ELF-1 (cell line): Measurements from ENCODE around the gene C1orf122.

Experiments used
- DNase-seq: peaks from one replicate; pipeline ENCODE4 v3.0.0-alpha.2; 2016; ENCODE audit warnings: low read depth, low spot score

Gene C1orf122

GRCh38 chr1:37797750-37798345 lies 9.7 kb upstream of the C1orf122 start:
- no peak for DNase-seq

GRCh38 chr1:37802439-37802838 lies 5.2 kb upstream of the C1orf122 start:
- DNase-seq = no peak

- no peak for DNase-seq
These were observed 403 bp upstream of the C1orf122 start for GRCh38 chr1:37807220-37807554.

GRCh38 chr1:37808369-37809319 lies 1.1 kb downstream of the C1orf122 start:
- DNase-seq = peak; percentile 74

GRCh38 chr1:37809942-37810341 lies 2.4 kb downstream of the C1orf122 start:
- no peak for DNase-seq

GRCh38 chr1:37811027-37811655 lies 3.6 kb downstream of the C1orf122 start:
- DNase-seq = peak; percentile 83

- no peak for DNase-seq
These were observed 6.0 kb downstream of the C1orf122 start for GRCh38 chr1:37813529-37814145.

GRCh38 chr1:37814252-37814651 lies 6.7 kb downstream of the C1orf122 start:
- DNase-seq = no peak

- DNase-seq = peak; percentile 35
These were observed 9.9 kb downstream of the C1orf122 start for GRCh38 chr1:37817481-37817880.

- no peak for DNase-seq
These were observed 13.9 kb downstream of the C1orf122 start for GRCh38 chr1:37821481-37821880.

- DNase-seq = no peak
These were observed 15.6 kb downstream of the C1orf122 start for GRCh38 chr1:37822906-37823815.

- DNase-seq = no peak
These were observed 16.4 kb downstream of the C1orf122 start for GRCh38 chr1:37824001-37824400.

GRCh38 chr1:37825506-37825905 lies 17.9 kb downstream of the C1orf122 start:
- no peak for DNase-seq

- DNase-seq = no peak
These were observed 21.0 kb downstream of the C1orf122 start for GRCh38 chr1:37828410-37829074.

GRCh38 chr1:37831109-37831508 lies 23.5 kb downstream of the C1orf122 start:
- DNase-seq = no peak

- DNase-seq = no peak
These were observed 24.2 kb downstream of the C1orf122 start for GRCh38 chr1:37831809-37832208.

GRCh38 chr1:37836788-37837187 lies 29.2 kb downstream of the C1orf122 start:
- DNase-seq = no peak

GRCh38 chr1:37839676-37840075 lies 32.1 kb downstream of the C1orf122 start:
- no peak for DNase-seq

- no peak for DNase-seq
These were observed 33.1 kb downstream of the C1orf122 start for GRCh38 chr1:37840711-37841110.

- no peak for DNase-seq
These were observed 34.1 kb downstream of the C1orf122 start for GRCh38 chr1:37841652-37842051.

- DNase-seq = no peak
These were observed 36.9 kb downstream of the C1orf122 start for GRCh38 chr1:37844536-37844935.
